ENCODE results near the gene RAB20.

DNA sequence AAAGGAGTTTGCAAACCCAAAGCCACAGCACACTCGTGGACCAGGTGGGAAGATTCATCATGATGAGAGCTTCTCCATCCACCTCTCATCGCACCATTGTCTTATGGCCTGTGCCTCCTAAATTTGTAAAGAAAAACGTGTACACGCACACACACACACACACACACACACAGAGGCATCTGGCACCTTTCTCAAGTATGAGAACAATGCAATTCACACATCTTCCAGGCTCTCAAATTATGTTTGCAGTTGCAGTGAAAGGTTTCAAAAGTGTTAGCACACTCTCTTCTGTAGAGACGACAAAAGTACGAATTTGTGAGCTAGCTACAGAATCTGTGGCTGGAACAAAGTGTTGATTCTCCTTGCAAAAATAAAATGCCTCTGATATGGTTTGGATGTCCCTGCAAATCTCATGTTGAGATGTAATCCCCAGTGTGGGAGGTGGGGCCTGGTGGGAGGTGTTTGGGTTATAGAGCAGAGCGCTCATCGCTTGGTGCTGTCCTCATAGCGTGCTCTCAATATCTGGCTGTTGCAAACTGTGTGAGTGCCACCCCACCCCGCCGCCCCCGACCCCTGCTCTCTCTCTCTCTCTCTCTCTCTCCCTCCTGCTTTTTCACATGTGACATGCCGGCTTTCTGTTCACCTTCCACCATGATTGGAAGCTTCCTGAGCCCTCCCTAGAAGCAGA lies 21.8 kb upstream of the RAB20 start:
- TF ChIP-seq EZH2 (IDR thresholded peaks at IDR 0.05) (no peak), POLR2AphosphoS5 (IDR thresholded peaks at IDR 0.05; ENCODE audit: borderline replicate concordance, low read depth, low read length) (no peak), FOXP2 (optimal IDR thresholded peaks at IDR 0.05; ENCODE audit: control extremely low read depth, extremely low read length, insufficient read depth) (no peak)
